ENCODE data around the gene FAM162A.
"Not testable (repeated sequence)": the region's sequence is repeated elsewhere in the genome, so short reads cannot be mapped to it uniquely, and the experiment has no call there.

The FAM162A gene

GRCh38 chr3:122416966-122417365 lies 33.0 kb downstream of the FAM162A start:
- no peak for DNase-seq
- no peak for TF ChIP-seq GATA1 (IDR thresholded peaks at IDR 0.05; ENCODE audit: low read depth, low read length)
- no peak for TF ChIP-seq POLR2A (IDR thresholded peaks at IDR 0.05; ENCODE audit: low read length)

GRCh38 chr3:122421101-122421500 lies 37.1 kb downstream of the FAM162A start:
- no peak for DNase-seq
- no peak for TF ChIP-seq GATA1 (IDR thresholded peaks at IDR 0.05; ENCODE audit: low read depth, low read length)
- TF ChIP-seq POLR2A (IDR thresholded peaks at IDR 0.05; ENCODE audit: low read length) = no peak

- TF ChIP-seq POLR2A (IDR thresholded peaks at IDR 0.05; ENCODE audit: low read length) (no peak), GATA1 (IDR thresholded peaks at IDR 0.05; ENCODE audit: low read depth, low read length) (no peak)
- no peak for DNase-seq
Measured at GRCh38 chr3:122421836-122422235, 37.9 kb downstream of the FAM162A start.

GRCh38 chr3:122427857-122428471 lies 44.0 kb downstream of the FAM162A start:
- TF ChIP-seq GATA1 (IDR thresholded peaks at IDR 0.05; ENCODE audit: low read depth, low read length) = no peak
- no peak for TF ChIP-seq POLR2A (IDR thresholded peaks at IDR 0.05; ENCODE audit: low read length)

GRCh38 chr3:122430371-122430770 lies 46.4 kb downstream of the FAM162A start:
- TF ChIP-seq POLR2A (IDR thresholded peaks at IDR 0.05; ENCODE audit: low read length) = no peak
- no peak for TF ChIP-seq GATA1 (IDR thresholded peaks at IDR 0.05; ENCODE audit: low read depth, low read length)

More at GRCh38 chr3:122427857-122428471, 44.0 kb downstream of the FAM162A start:
- peak in 1 of 2 experiments; percentile 22 for DNase-seq

GRCh38 chr3:122435950-122436349 lies 52.0 kb downstream of the FAM162A start:
- TF ChIP-seq GATA1 (IDR thresholded peaks at IDR 0.05; ENCODE audit: low read depth, low read length) (no peak), POLR2A (IDR thresholded peaks at IDR 0.05; ENCODE audit: low read length) (no peak)
- DNase-seq = peak; percentile 21 to 30

More at GRCh38 chr3:122430371-122430770, 46.4 kb downstream of the FAM162A start:
- DNase-seq = peak; percentile 26 to 46

GRCh38 chr3:122443090-122443489 lies 59.1 kb downstream of the FAM162A start:
- no peak for DNase-seq
- TF ChIP-seq POLR2A (IDR thresholded peaks at IDR 0.05; ENCODE audit: low read length) = no peak
- no peak for TF ChIP-seq GATA1 (IDR thresholded peaks at IDR 0.05; ENCODE audit: low read depth, low read length)

GRCh38 chr3:122443762-122444490 lies 59.9 kb downstream of the FAM162A start:
- DNase-seq = peak in 1 of 2 experiments; percentile 14

- DNase-seq = not testable (repeated sequence)
Measured at GRCh38 chr3:122444491-122444887, 60.5 kb downstream of the FAM162A start.

GRCh38 chr3:122448218-122448617 lies 64.2 kb downstream of the FAM162A start:
- not testable (repeated sequence) for DNase-seq

- no peak for DNase-seq
- TF ChIP-seq GATA1 (IDR thresholded peaks at IDR 0.05; ENCODE audit: low read depth, low read length) = no peak
- no peak for TF ChIP-seq POLR2A (IDR thresholded peaks at IDR 0.05; ENCODE audit: low read length)
Measured at GRCh38 chr3:122451371-122451770, 67.4 kb downstream of the FAM162A start.

GRCh38 chr3:122456074-122456473 lies 72.1 kb downstream of the FAM162A start:
- TF ChIP-seq GATA1 (IDR thresholded peaks at IDR 0.05; ENCODE audit: low read depth, low read length) = no peak
- TF ChIP-seq POLR2A (IDR thresholded peaks at IDR 0.05; ENCODE audit: low read length) = no peak
- no peak for DNase-seq

GRCh38 chr3:122457706-122458105 lies 73.7 kb downstream of the FAM162A start:
- TF ChIP-seq POLR2A (IDR thresholded peaks at IDR 0.05; ENCODE audit: low read length) = no peak
- no peak for TF ChIP-seq GATA1 (IDR thresholded peaks at IDR 0.05; ENCODE audit: low read depth, low read length)
- no peak for DNase-seq

- TF ChIP-seq GATA1 (IDR thresholded peaks at IDR 0.05; ENCODE audit: low read depth, low read length) (no peak), POLR2A (IDR thresholded peaks at IDR 0.05; ENCODE audit: low read length) (no peak)
- peak; percentile 49 to 68 for DNase-seq
Measured at GRCh38 chr3:122458992-122459391, 75.0 kb downstream of the FAM162A start.

GRCh38 chr3:122461806-122462205 lies 77.8 kb downstream of the FAM162A start:
- TF ChIP-seq POLR2A (IDR thresholded peaks at IDR 0.05; ENCODE audit: low read length) (no peak), GATA1 (IDR thresholded peaks at IDR 0.05; ENCODE audit: low read depth, low read length) (no peak)
- no peak for DNase-seq

Data from erythroblast (primary cell).